HEK293 (cell line): Measurements from ENCODE around the gene SPAG8.

Experiments
- CTCF ChIA-PET: fragments of 350-600 bp; formaldehyde crosslinking; extraction: SDS; loops from one replicate; lab custom pipeline; 2021; ENCODE audit warnings: antibody characterized with exemption; lab: Yijun Ruan, JAX
- POLR2A ChIA-PET: fragments of 300-600 bp; formaldehyde crosslinking; extraction: SDS; loops from one replicate; lab custom pipeline; 2020; ENCODE audit warnings: antibody characterized with exemption, inconsistent platforms; lab: Yijun Ruan, JAX
- H3K27ac ChIP-seq: fragments of 200-500 bp; sonication (Bioruptor generic); 2 replicates; pipeline ENCODE4 v1.5.1; 2014; ENCODE audit warnings: low read depth, low read length, control low read depth, inconsistent platforms; ENCODE audit errors: extremely low read depth
- H3K36me3 ChIP-seq, 2 experiments: fragments of 200-500 bp in 1 of 2; sonication (Bioruptor generic) in 1 of 2; 1 replicate in 1 of 2; 2 replicates in 1 of 2; pipeline ENCODE4 v1.5.1; 2014 to 2017; ENCODE audit warnings: inconsistent platforms in 2 of 2, low read length in 2 of 2; ENCODE audit not compliant: control insufficient read depth in 2 of 2, insufficient read depth in 1 of 2
- H3K4me1 ChIP-seq: fragments of 200-500 bp; sonication (Bioruptor generic); 2 replicates; pipeline ENCODE4 v1.5.1; 2014; ENCODE audit warnings: mild to moderate bottlenecking, low read length, inconsistent platforms; ENCODE audit not compliant: control insufficient read depth, insufficient read depth
- H3K4me3 ChIP-seq: 2 replicates; pipeline ENCODE4 v1.5.1; 2011; ENCODE audit warnings: low read depth, mild to moderate bottlenecking, control low read depth, low read length, moderate library complexity
- H3K9me3 ChIP-seq: fragments of 200-500 bp; sonication (Bioruptor generic); 2 replicates; pipeline ENCODE4 v1.5.1; 2014; ENCODE audit warnings: low read depth, low read length, inconsistent platforms; ENCODE audit not compliant: control insufficient read depth, insufficient read depth
- BCL6B ChIP-seq: fragments of 450-650 bp; formaldehyde crosslinking; IDR thresholded peaks from 2 replicates; pipeline ENCODE4 v1.5.1; 2017; ENCODE audit warnings: missing biosample characterization, missing genetic modification characterization
- EGR2 ChIP-seq: fragments of 450-650 bp; formaldehyde crosslinking; IDR thresholded peaks from 2 replicates; pipeline ENCODE4 v1.5.1; 2016; ENCODE audit warnings: low read depth, missing biosample characterization, missing genetic modification characterization
- GLI2 ChIP-seq: fragments of 450-650 bp; formaldehyde crosslinking; IDR thresholded peaks from 2 replicates; pipeline ENCODE4; 2017; ENCODE audit warnings: missing biosample characterization, missing genetic modification characterization, low read depth, borderline replicate concordance
- KLF10 ChIP-seq: fragments of 450-650 bp; IDR thresholded peaks from 2 replicates; pipeline ENCODE4 v1.5.1; 2018; ENCODE audit warnings: missing biosample characterization, mild to moderate bottlenecking, missing genetic modification characterization
- OSR2 ChIP-seq: fragments of 450-650 bp; formaldehyde crosslinking; IDR thresholded peaks from 2 replicates; pipeline ENCODE4 v1.5.1; 2016; ENCODE audit warnings: missing biosample characterization, missing genetic modification characterization
- PRDM1 ChIP-seq: fragments of 450-650 bp; formaldehyde crosslinking; IDR thresholded peaks from 2 replicates; pipeline ENCODE4; 2016; ENCODE audit warnings: missing biosample characterization, missing genetic modification characterization
- SP2 ChIP-seq: fragments of 450-650 bp; formaldehyde crosslinking; IDR thresholded peaks from 2 replicates; pipeline ENCODE4 v1.5.1; 2016; ENCODE audit warnings: missing biosample characterization, missing genetic modification characterization
- ZBTB1 ChIP-seq: fragments of 450-650 bp; formaldehyde crosslinking; IDR thresholded peaks from 2 replicates; pipeline ENCODE4 v1.5.1; 2016; ENCODE audit warnings: missing biosample characterization, missing genetic modification characterization
- ZBTB20 ChIP-seq: fragments of 450-650 bp; formaldehyde crosslinking; IDR thresholded peaks from 2 replicates; pipeline ENCODE4 v1.5.1; 2016; ENCODE audit warnings: missing biosample characterization, missing genetic modification characterization
- ZFP37 ChIP-seq: fragments of 450-650 bp; formaldehyde crosslinking; IDR thresholded peaks from 2 replicates; pipeline ENCODE4 v1.5.1; 2016; ENCODE audit warnings: missing biosample characterization, missing genetic modification characterization
- ZNF175 ChIP-seq: fragments of 450-650 bp; formaldehyde crosslinking; IDR thresholded peaks from 2 replicates; pipeline ENCODE4 v1.5.1; 2016; ENCODE audit warnings: missing biosample characterization, missing genetic modification characterization
- ZNF2 ChIP-seq: fragments of 450-650 bp; formaldehyde crosslinking; IDR thresholded peaks from 2 replicates; pipeline ENCODE4 v1.5.1; 2016; ENCODE audit warnings: missing biosample characterization, missing genetic modification characterization
- ZNF311 ChIP-seq: fragments of 450-650 bp; formaldehyde crosslinking; IDR thresholded peaks from 2 replicates; pipeline ENCODE4 v1.5.1; 2017; ENCODE audit warnings: missing biosample characterization, missing genetic modification characterization, borderline replicate concordance
- ZNF423 ChIP-seq: fragments of 450-650 bp; formaldehyde crosslinking; IDR thresholded peaks from 2 replicates; pipeline ENCODE4 v1.5.1; 2016; ENCODE audit warnings: missing biosample characterization, missing genetic modification characterization
- ZNF555 ChIP-seq: fragments of 450-650 bp; formaldehyde crosslinking; conservative IDR thresholded peaks from 2 replicates; pipeline ENCODE4 v1.5.1; 2017; ENCODE audit warnings: missing biosample characterization, mild to moderate bottlenecking, missing genetic modification characterization, inconsistent platforms
- ZNF600 ChIP-seq: fragments of 450-650 bp; formaldehyde crosslinking; IDR thresholded peaks from 2 replicates; pipeline ENCODE4 v1.5.1; 2016; ENCODE audit warnings: missing biosample characterization, missing genetic modification characterization
- ZNF610 ChIP-seq: fragments of 450-650 bp; formaldehyde crosslinking; IDR thresholded peaks from 2 replicates; pipeline ENCODE4 v1.5.1; 2016; ENCODE audit warnings: missing biosample characterization, missing genetic modification characterization, borderline replicate concordance
- ZNF654 ChIP-seq: fragments of 450-650 bp; formaldehyde crosslinking; IDR thresholded peaks from 2 replicates; pipeline ENCODE4 v1.5.1; 2016; ENCODE audit warnings: low read depth, missing biosample characterization, missing genetic modification characterization
- ZNF658 ChIP-seq: fragments of 450-650 bp; formaldehyde crosslinking; IDR thresholded peaks from 2 replicates; pipeline ENCODE4; 2016; ENCODE audit warnings: missing biosample characterization, missing genetic modification characterization
- ZNF692 ChIP-seq: fragments of 450-650 bp; formaldehyde crosslinking; IDR thresholded peaks from 2 replicates; pipeline ENCODE4 v1.5.1; 2016; ENCODE audit warnings: missing biosample characterization, missing genetic modification characterization
- ZNF776 ChIP-seq: fragments of 450-650 bp; formaldehyde crosslinking; IDR thresholded peaks from 2 replicates; pipeline ENCODE4 v1.5.0; 2017; ENCODE audit warnings: missing biosample characterization, missing genetic modification characterization, borderline replicate concordance
- TF ChIP-seq, protein P1 (sequence below): fragments of 450-650 bp; formaldehyde crosslinking; IDR thresholded peaks from 2 replicates; pipeline ENCODE4 v1.5.1; 2016; ENCODE audit warnings: missing biosample characterization, missing genetic modification characterization
- TF ChIP-seq, protein P2 (sequence below): fragments of 450-650 bp; formaldehyde crosslinking; conservative IDR thresholded peaks from 2 replicates; pipeline ENCODE4 v1.5.1; 2016; ENCODE audit warnings: low read depth, missing biosample characterization, missing genetic modification characterization
- TF ChIP-seq, protein P3 (sequence below): fragments of 450-650 bp; formaldehyde crosslinking; IDR thresholded peaks from 2 replicates; pipeline ENCODE4 v1.5.1; 2017; ENCODE audit warnings: missing biosample characterization, missing genetic modification characterization

Gene SPAG8

DNA sequence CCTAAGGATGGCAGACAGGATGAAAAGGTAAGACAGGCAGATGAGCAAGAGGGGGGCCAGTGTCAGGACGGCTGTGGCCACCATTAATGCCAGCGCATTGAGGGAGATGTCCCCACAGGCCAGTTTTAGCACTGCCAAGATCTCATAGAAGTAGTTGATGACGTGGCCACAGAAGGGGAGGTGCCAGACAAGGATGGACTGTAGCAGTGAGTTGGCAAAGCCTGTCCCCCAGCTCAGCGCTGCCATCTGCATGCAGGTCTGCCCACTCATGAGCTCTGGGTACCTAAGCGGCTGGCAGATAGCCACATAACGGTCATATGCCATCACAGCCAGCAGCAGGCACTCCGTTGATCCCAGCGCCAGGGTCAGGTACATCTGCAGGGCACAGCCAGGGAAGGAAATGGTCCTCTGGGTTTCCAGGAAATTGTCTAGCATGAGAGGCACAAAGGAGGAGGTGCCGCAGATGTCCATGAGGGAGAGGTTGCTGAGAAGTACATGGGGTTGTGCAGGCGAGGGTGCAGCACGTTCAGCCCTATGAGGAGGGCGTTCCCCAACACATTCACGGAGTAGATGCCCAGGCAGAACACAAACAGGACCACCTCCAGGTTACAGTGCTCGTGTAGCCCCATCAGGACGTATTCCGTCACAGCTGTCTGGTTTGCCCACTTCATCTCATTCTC is 47.4 kb upstream of the SPAG8 start:
- ChIA-PET CTCF (interaction anchor here (0.5 to 2.1 kb wide), 5 partner anchors 15 to 52 kb away, joined by 3 to 8 read pairs (median 3); no protein-coding TSS in a partner anchor), POLR2A (no interaction called here)
- no peak overlapping the region for H3K27ac ChIP-seq
- no peaks in the 10 kb centered on the region for H3K9me3 ChIP-seq
- no peak for TF ChIP-seq ZNF555
- TF ChIP-seq KLF10: no peak
- TF ChIP-seq ZNF776 (tag by site-specific recombination): no peak
- no peak for TF ChIP-seq ZNF175 (tag by site-specific recombination)
- no peak for TF ChIP-seq PRDM1 (tag by site-specific recombination)
- TF ChIP-seq ZBTB20 (tag by site-specific recombination): no peak
- no peak for TF ChIP-seq SP2 (tag by site-specific recombination)
- TF ChIP-seq ZFP37 (tag by site-specific recombination): no peak
- no peak for TF ChIP-seq ZNF610 (tag by site-specific recombination)
- TF ChIP-seq ZNF654 (tag by site-specific recombination): no peak
- TF ChIP-seq, protein P1, sequence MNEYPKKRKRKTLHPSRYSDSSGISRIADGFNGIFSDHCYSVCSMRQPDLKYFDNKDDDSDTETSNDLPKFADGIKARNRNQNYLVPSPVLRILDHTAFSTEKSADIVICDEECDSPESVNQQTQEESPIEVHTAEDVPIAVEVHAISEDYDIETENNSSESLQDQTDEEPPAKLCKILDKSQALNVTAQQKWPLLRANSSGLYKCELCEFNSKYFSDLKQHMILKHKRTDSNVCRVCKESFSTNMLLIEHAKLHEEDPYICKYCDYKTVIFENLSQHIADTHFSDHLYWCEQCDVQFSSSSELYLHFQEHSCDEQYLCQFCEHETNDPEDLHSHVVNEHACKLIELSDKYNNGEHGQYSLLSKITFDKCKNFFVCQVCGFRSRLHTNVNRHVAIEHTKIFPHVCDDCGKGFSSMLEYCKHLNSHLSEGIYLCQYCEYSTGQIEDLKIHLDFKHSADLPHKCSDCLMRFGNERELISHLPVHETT (tag by site-specific recombination): no peak
- TF ChIP-seq EGR2: no peak
- TF ChIP-seq BCL6B (tag by site-specific recombination): no peak
- TF ChIP-seq ZNF423 (tag by site-specific recombination): no peak
- no peaks in the 10 kb centered on the region for H3K36me3 ChIP-seq
- no peaks in the 10 kb centered on the region for H3K4me1 ChIP-seq
- H3K4me3 ChIP-seq: no peak overlapping the region

- ChIA-PET POLR2A (no interaction called here), CTCF (interaction anchor here (0.6 to 2.8 kb wide), 5 partner anchors 33 to 69 kb away, joined by 3 to 8 read pairs (median 3); no protein-coding TSS in a partner anchor)
- Histone ChIP-seq H3K27ac (no peak overlapping the region), H3K4me1 (no peaks in the 10 kb centered on the region), H3K36me3 (no peaks in the 10 kb centered on the region), H3K9me3 (no peaks in the 10 kb centered on the region), H3K4me3 (no peak overlapping the region)
- no peak for TF ChIP-seq OSR2 (tag by site-specific recombination)
- TF ChIP-seq, protein P2, sequence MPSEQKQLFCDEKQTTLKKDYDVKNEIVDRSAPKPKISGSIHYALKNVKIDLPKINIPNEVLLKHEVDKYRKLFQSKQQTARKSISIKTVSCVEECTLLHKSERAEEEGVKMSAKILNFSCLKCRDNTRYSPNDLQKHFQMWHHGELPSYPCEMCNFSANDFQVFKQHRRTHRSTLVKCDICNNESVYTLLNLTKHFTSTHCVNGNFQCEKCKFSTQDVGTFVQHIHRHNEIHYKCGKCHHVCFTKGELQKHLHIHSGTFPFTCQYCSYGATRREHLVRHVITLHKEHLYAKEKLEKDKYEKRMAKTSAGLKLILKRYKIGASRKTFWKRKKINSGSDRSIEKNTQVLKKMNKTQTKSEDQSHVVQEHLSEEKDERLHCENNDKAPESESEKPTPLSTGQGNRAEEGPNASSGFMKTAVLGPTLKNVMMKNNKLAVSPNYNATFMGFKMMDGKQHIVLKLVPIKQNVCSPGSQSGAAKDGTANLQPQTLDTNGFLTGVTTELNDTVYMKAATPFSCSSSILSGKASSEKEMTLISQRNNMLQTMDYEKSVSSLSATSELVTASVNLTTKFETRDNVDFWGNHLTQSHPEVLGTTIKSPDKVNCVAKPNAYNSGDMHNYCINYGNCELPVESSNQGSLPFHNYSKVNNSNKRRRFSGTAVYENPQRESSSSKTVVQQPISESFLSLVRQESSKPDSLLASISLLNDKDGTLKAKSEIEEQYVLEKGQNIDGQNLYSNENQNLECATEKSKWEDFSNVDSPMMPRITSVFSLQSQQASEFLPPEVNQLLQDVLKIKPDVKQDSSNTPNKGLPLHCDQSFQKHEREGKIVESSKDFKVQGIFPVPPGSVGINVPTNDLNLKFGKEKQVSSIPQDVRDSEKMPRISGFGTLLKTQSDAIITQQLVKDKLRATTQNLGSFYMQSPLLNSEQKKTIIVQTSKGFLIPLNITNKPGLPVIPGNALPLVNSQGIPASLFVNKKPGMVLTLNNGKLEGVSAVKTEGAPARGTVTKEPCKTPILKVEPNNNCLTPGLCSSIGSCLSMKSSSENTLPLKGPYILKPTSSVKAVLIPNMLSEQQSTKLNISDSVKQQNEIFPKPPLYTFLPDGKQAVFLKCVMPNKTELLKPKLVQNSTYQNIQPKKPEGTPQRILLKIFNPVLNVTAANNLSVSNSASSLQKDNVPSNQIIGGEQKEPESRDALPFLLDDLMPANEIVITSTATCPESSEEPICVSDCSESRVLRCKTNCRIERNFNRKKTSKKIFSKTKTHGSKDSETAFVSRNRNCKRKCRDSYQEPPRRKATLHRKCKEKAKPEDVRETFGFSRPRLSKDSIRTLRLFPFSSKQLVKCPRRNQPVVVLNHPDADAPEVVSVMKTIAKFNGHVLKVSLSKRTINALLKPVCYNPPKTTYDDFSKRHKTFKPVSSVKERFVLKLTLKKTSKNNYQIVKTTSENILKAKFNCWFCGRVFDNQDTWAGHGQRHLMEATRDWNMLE (tag by site-specific recombination): no peak
- TF ChIP-seq ZNF2: no peak
- TF ChIP-seq, protein P3, sequence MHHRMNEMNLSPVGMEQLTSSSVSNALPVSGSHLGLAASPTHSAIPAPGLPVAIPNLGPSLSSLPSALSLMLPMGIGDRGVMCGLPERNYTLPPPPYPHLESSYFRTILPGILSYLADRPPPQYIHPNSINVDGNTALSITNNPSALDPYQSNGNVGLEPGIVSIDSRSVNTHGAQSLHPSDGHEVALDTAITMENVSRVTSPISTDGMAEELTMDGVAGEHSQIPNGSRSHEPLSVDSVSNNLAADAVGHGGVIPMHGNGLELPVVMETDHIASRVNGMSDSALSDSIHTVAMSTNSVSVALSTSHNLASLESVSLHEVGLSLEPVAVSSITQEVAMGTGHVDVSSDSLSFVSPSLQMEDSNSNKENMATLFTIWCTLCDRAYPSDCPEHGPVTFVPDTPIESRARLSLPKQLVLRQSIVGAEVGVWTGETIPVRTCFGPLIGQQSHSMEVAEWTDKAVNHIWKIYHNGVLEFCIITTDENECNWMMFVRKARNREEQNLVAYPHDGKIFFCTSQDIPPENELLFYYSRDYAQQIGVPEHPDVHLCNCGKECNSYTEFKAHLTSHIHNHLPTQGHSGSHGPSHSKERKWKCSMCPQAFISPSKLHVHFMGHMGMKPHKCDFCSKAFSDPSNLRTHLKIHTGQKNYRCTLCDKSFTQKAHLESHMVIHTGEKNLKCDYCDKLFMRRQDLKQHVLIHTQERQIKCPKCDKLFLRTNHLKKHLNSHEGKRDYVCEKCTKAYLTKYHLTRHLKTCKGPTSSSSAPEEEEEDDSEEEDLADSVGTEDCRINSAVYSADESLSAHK (tag by site-specific recombination): no peak
- TF ChIP-seq ZNF600 (tag by site-specific recombination): no peak
- TF ChIP-seq ZBTB1 (tag by site-specific recombination): no peak
- no peak for TF ChIP-seq ZNF658
- no peak for TF ChIP-seq ZNF692 (tag by site-specific recombination)
- TF ChIP-seq ZNF311: no peak
- TF ChIP-seq GLI2 (tag by site-specific recombination): no peak
Measured at GRCh38 chr9:35858458-35858857, 46.4 kb upstream of the SPAG8 start.
